Stimulated activated CD4-positive, alpha-beta T cell treated with anti-CD3 and anti-CD28 coated beads, Interleukin-1b, Interleukin-23, amount 100 ng/mL, for 4 hours (primary cell): ENCODE data around the gene TTLL11.
"Not testable (repeated sequence)": the region's sequence is repeated elsewhere in the genome, so short reads cannot be mapped to it uniquely, and the experiment has no call there.

Experiments used
- DNase-seq, 2 donors: peaks; one replicate each; pipeline ENCODE4 v3.0.0-alpha.2; 2020; ENCODE audit warnings: low read depth in 2 of 2

TTLL11 gene

GRCh38 chr9:122125509-122126330 is 32.6 kb upstream of the TTLL11 start:
- DNase-seq = no peak

GRCh38 chr9:122125158-122125508 is 32.0 kb upstream of the TTLL11 start:
- peak; percentile 74 to 75 for DNase-seq

GRCh38 chr9:122124528-122124927 is 31.4 kb upstream of the TTLL11 start:
- DNase-seq = no peak

- no peak for DNase-seq
Observed at GRCh38 chr9:122124048-122124447, 30.9 kb upstream of the TTLL11 start.

GRCh38 chr9:122122903-122123632 is 30.0 kb upstream of the TTLL11 start:
- DNase-seq = peak; percentile 62 to 64

- no peak for DNase-seq
Observed at GRCh38 chr9:122122468-122122867, 29.4 kb upstream of the TTLL11 start.

GRCh38 chr9:122121931-122122330 is 28.8 kb upstream of the TTLL11 start:
- no peak for DNase-seq

- no peak for DNase-seq
Observed at GRCh38 chr9:122121391-122121790, 28.3 kb upstream of the TTLL11 start.

- no peak for DNase-seq
Observed at GRCh38 chr9:122120316-122121071, 27.4 kb upstream of the TTLL11 start.

GRCh38 chr9:122119721-122120120 is 26.6 kb upstream of the TTLL11 start:
- DNase-seq = no peak

- no peak for DNase-seq
Observed at GRCh38 chr9:122119166-122119521, 26.0 kb upstream of the TTLL11 start.

- DNase-seq = no peak
Observed at GRCh38 chr9:122118343-122119165, 25.4 kb upstream of the TTLL11 start.

- not testable (repeated sequence) for DNase-seq
Observed at GRCh38 chr9:122117241-122117640, 24.1 kb upstream of the TTLL11 start.

- no peak for DNase-seq
Observed at GRCh38 chr9:122116448-122117173, 23.5 kb upstream of the TTLL11 start.

- no peak for DNase-seq
Observed at GRCh38 chr9:122116040-122116439, 22.9 kb upstream of the TTLL11 start.

- no peak for DNase-seq
Observed at GRCh38 chr9:122115176-122116035, 22.3 kb upstream of the TTLL11 start.

- DNase-seq = no peak
Observed at GRCh38 chr9:122113574-122113973, 20.5 kb upstream of the TTLL11 start.

GRCh38 chr9:122112238-122112637 is 19.1 kb upstream of the TTLL11 start:
- DNase-seq = no peak

- no peak for DNase-seq
Observed at GRCh38 chr9:122111413-122112085, 18.4 kb upstream of the TTLL11 start.
